Spleen (tissue), 7 donors: ENCODE results near the gene DRC1.

ENCODE experiments used
- POLR2A ChIP-seq, 3 donors: fragments of 450-650 bp; IDR thresholded peaks; one replicate each; pipeline ENCODE4 v1.5.1; 2017; ENCODE audit warnings: antibody characterized with exemption in 3 of 3, mild to moderate bottlenecking in 1 of 3
- POLR2AphosphoS5 ChIP-seq, 3 donors: sonication (generic); formaldehyde crosslinking; IDR thresholded peaks; one replicate each; pipeline ENCODE4 v1.5.1; 2017; ENCODE audit warnings: antibody characterized with exemption in 3 of 3
- TF ChIP-seq, protein P1 (sequence below), 11 experiments: fragments of 200-600 bp in 7 of 11; fragments of 450-650 bp in 4 of 11; sonication (generic) in 4 of 11; IDR thresholded peaks in 8 of 11; conservative IDR thresholded peaks in 3 of 11; 1 replicate in 7 of 11; 2 replicates in 4 of 11; pipeline versions ENCODE4 v1.4.0 to v1.8.0; 2016 to 2021; ENCODE audit warnings: antibody characterized with exemption in 11 of 11, inconsistent platforms in 4 of 11, mild to moderate bottlenecking in 1 of 11
- donor health status: DM: no; HTN: no; CAD: no; lungs with moderate emphysema.
- donor health status: DM: no; HTN: no; CAD: no.
- donor health status: DM: no; HTN: no; CAD: no.

DNA sequence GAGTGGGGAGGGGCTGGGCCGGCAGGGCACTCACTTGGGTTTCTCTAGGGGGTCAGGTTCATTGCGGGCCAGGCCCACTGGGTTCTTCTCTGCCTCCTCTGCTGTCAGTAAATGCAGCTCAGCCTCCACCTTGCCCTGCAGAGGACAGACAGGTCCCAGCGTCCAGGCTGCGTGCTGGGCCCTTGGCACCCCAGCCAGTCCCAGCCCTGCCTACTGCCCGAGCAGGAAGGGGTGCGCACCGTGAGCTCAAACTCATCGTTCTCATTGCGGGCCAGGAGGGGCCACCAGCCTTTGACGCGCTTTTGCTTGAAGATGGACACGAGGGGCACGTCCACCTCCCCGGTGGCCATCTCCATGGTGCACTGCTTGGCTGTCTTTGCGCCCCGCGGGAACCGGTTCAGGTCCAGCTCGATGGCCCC, 58.9 kb downstream of the DRC1 start:
- TF ChIP-seq, protein P1, sequence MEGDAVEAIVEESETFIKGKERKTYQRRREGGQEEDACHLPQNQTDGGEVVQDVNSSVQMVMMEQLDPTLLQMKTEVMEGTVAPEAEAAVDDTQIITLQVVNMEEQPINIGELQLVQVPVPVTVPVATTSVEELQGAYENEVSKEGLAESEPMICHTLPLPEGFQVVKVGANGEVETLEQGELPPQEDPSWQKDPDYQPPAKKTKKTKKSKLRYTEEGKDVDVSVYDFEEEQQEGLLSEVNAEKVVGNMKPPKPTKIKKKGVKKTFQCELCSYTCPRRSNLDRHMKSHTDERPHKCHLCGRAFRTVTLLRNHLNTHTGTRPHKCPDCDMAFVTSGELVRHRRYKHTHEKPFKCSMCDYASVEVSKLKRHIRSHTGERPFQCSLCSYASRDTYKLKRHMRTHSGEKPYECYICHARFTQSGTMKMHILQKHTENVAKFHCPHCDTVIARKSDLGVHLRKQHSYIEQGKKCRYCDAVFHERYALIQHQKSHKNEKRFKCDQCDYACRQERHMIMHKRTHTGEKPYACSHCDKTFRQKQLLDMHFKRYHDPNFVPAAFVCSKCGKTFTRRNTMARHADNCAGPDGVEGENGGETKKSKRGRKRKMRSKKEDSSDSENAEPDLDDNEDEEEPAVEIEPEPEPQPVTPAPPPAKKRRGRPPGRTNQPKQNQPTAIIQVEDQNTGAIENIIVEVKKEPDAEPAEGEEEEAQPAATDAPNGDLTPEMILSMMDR (IDR thresholded peaks at IDR 0.05 in 8 of 11, conservative IDR thresholded peaks at IDR 0.05 in 3 of 11) = no peak
- TF ChIP-seq POLR2A (IDR thresholded peaks at IDR 0.05) (no peak), POLR2AphosphoS5 (IDR thresholded peaks at IDR 0.05) (no peak)
